Left ventricle myocardium inferior (tissue), 1 donor: ENCODE measurements around the gene ZNF770. TPM values are rescaled to one million over a fixed set of nuclear protein-coding genes. Genes with fewer than 3 reads are reported as not detected.
A peak's percentile ranks its signal among the peaks of the same experiment; 100 is the strongest.

Experiments
- DNase-seq: peaks from one replicate; pipeline ENCODE4 v3.0.0-alpha.2; 2020
- H3K27ac ChIP-seq: fragments of 200-600 bp; replicated peaks from 2 replicates; pipeline ENCODE4 v1.8.0; 2021
- H3K27me3 ChIP-seq: fragments of 200-600 bp; 2 replicates; pipeline ENCODE4 v1.8.0; 2021; ENCODE audit warnings: low read depth
- H3K36me3 ChIP-seq: fragments of 200-600 bp; 2 replicates; pipeline ENCODE4 v1.8.0; 2021
- H3K4me1 ChIP-seq: fragments of 200-600 bp; 2 replicates; pipeline ENCODE4 v1.8.0; 2021
- H3K4me3 ChIP-seq: fragments of 200-600 bp; 2 replicates; pipeline ENCODE4 v1.8.0; 2021; ENCODE audit warnings: mild to moderate bottlenecking, moderate library complexity
- H3K9me3 ChIP-seq: fragments of 200-600 bp; replicated peaks from 2 replicates; pipeline ENCODE4 v1.8.0; 2021
- CTCF ChIP-seq: fragments of 200-600 bp; IDR thresholded peaks from 2 replicates; pipeline ENCODE4 v1.8.0; 2021; ENCODE audit warnings: antibody characterized with exemption, mild to moderate bottlenecking, borderline replicate concordance
- intact Hi-C: fragments of 100-400 bp; cut with micrococcal nuclease; formaldehyde crosslinking; loops from one replicate; pipeline ENCODE4 v1.11.0; 2022
- total RNA-seq: library from RNA; stranded (reverse); fragmentation: NEBNext Ultra II Directional; extraction: Animal tissue kit (Norgen Biotek cat#: 25700); gene quantifications from one replicate; pipeline ENCODE4 v1.2.1, GENCODE V29; 2021
- donor health status: DM: no; HTN: yes; CAD: no; lungs with severe emphysema.

The ZNF770 gene
- total RNA-seq, 1 donor from 2014 or later: 41.3 TPM

- intact Hi-C loops: no loop called here
- H3K4me3 ChIP-seq: peak overlapping the region; percentile 79
- no peaks in the 10 kb centered on the region for H3K9me3 ChIP-seq
- no peak for DNase-seq
- H3K27me3 ChIP-seq: no peaks in the 10 kb centered on the region
- TF ChIP-seq CTCF: no peak
- H3K36me3 ChIP-seq: peaks cover 6% of the 10 kb centered on the region
- H3K4me1 ChIP-seq: peaks cover 53% of the 10 kb centered on the region
- peak overlapping the region; percentile 93 for H3K27ac ChIP-seq
Measured at GRCh38 chr15:34987609-34988026, 469 bp downstream of the ZNF770 start.

- H3K4me3 ChIP-seq: peak overlapping the region; percentile 79
- intact Hi-C loops: no loop called here
- peak overlapping the region; percentile 93 for H3K27ac ChIP-seq
- no peak for TF ChIP-seq CTCF
- no peak for DNase-seq
- H3K9me3 ChIP-seq: no peaks in the 10 kb centered on the region
- peaks cover 53% of the 10 kb centered on the region for H3K4me1 ChIP-seq
- H3K27me3 ChIP-seq: no peaks in the 10 kb centered on the region
- H3K36me3 ChIP-seq: peaks cover 12% of the 10 kb centered on the region
Measured at GRCh38 chr15:34986771-34987480, 1.2 kb downstream of the ZNF770 start.

- no peaks in the 10 kb centered on the region for H3K9me3 ChIP-seq
- peaks cover 53% of the 10 kb centered on the region for H3K4me1 ChIP-seq
Measured at GRCh38 chr15:34986326-34986725, 1.8 kb downstream of the ZNF770 start.

GRCh38 chr15:34984889-34985630 lies 3.0 kb downstream of the ZNF770 start:
- peak overlapping the region; percentile 79 for H3K4me3 ChIP-seq
- peaks cover 55% of the 10 kb centered on the region for H3K4me1 ChIP-seq
- peaks cover 19% of the 10 kb centered on the region for H3K36me3 ChIP-seq
- TF ChIP-seq CTCF: no peak
- no peaks in the 10 kb centered on the region for H3K9me3 ChIP-seq
- peak overlapping the region; percentile 93 for H3K27ac ChIP-seq
- no peak for DNase-seq
- intact Hi-C loops: no loop called here
- H3K27me3 ChIP-seq: no peaks in the 10 kb centered on the region

More at GRCh38 chr15:34986326-34986725, 1.8 kb downstream of the ZNF770 start:
- Histone ChIP-seq H3K4me3 (peak overlapping the region; percentile 79), H3K36me3 (peaks cover 18% of the 10 kb centered on the region), H3K27ac (peak overlapping the region; percentile 93), H3K27me3 (no peaks in the 10 kb centered on the region)
- no peak for DNase-seq
- TF ChIP-seq CTCF: no peak
- intact Hi-C loops: no loop called here

- no peaks in the 10 kb centered on the region for H3K9me3 ChIP-seq
- no peaks in the 10 kb centered on the region for H3K27me3 ChIP-seq
- H3K27ac ChIP-seq: no peak overlapping the region
- peaks cover 6% of the 10 kb centered on the region for H3K36me3 ChIP-seq
- TF ChIP-seq CTCF: no peak
- H3K4me1 ChIP-seq: peaks cover 11% of the 10 kb centered on the region
- no peak overlapping the region for H3K4me3 ChIP-seq
- DNase-seq: no peak
- intact Hi-C loops: no loop called here
Measured at GRCh38 chr15:34976743-34977142, 11.3 kb downstream of the ZNF770 start.
